GM12874 (cell line): ENCODE results near the gene ZNF462.

ENCODE experiments used
- TF ChIP-seq, protein P1 (sequence below): IDR thresholded peaks from 2 replicates; pipeline ENCODE4 v1.5.1; 2011; ENCODE audit warnings: low read depth, mild to moderate bottlenecking, control low read depth, low read length, moderate library complexity; ENCODE audit not compliant: insufficient read depth

ZNF462 gene

DNA sequence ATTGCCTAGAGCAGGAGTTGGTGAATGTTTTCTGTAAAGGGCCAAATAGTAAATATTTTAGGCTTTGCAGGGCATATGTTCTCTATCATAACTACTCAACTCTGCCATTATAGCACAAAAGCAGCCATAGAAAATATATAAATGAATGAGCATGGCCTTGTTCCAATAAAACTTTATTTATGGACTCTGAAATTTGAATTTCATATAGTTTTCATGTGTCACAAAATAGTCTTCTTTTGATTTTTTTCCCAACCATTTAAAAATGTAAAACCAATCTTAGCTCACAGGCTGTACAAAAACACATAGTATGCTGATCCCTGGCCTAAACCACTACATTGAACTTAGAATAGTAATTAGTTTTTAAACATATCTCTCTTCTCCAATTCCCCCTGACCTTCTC is 179.6 kb downstream of the ZNF462 start:
- TF ChIP-seq, protein P1, sequence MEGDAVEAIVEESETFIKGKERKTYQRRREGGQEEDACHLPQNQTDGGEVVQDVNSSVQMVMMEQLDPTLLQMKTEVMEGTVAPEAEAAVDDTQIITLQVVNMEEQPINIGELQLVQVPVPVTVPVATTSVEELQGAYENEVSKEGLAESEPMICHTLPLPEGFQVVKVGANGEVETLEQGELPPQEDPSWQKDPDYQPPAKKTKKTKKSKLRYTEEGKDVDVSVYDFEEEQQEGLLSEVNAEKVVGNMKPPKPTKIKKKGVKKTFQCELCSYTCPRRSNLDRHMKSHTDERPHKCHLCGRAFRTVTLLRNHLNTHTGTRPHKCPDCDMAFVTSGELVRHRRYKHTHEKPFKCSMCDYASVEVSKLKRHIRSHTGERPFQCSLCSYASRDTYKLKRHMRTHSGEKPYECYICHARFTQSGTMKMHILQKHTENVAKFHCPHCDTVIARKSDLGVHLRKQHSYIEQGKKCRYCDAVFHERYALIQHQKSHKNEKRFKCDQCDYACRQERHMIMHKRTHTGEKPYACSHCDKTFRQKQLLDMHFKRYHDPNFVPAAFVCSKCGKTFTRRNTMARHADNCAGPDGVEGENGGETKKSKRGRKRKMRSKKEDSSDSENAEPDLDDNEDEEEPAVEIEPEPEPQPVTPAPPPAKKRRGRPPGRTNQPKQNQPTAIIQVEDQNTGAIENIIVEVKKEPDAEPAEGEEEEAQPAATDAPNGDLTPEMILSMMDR = no peak

DNA sequence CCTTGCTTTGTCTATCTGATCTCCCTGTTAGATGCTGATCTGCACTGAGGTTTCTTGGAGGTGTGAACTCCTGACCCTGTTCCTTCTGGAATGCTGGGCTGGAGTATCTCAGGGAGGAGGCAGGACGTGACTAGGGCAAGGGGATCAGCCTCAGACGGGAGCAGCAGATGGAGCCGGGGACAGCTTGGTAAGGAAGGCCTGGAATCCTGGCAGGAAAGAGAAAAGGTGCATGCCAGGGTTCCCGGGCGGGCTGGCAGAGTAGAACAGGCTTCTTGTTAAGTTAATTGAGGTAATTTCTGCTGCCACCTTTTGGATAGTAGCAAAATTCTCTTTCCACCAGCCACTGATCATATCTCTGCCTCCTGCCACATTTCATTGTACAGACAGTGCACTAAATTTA is 180.9 kb downstream of the ZNF462 start:
- TF ChIP-seq, protein P1 = no peak

DNA sequence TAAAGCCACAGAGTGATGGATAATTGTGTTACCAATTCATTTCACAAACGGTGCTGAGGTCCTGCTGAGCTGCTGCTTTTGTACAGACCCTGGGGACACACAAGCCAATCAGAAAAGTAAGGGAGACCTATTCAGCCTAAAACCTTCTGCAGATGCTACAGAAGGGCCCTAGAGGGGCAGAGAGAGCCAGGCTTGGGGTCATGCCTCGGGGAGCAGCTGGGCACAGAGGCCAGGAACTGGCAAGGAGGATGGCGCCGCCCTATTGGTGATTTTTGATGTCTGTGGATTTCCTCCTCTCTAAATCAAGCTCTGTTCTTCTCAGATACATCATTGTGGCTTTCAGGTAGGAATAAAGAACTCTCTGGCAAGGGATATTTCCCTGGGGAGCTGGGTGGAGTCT is 181.9 kb downstream of the ZNF462 start:
- TF ChIP-seq, protein P1 = peak; percentile 23; the same call in 1 of the 2 replicates

DNA sequence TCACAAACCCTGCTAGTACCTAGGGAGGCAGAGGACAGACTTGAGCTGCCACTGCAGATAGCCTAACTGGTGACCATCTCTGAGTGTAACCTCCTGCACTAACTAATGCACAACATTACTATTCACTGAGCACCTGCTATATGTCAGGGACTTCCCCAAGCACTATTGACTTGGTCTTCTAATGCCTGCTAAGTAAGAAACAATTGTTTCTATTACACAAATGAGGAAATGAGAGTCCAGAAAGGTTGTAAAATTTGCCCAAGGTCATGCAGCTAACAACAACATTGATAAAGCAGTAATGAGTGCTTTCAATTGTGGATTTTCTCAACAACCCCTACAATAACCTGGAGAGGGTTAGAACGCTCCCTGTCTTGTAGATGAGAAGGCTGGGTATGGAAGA is 183.7 kb downstream of the ZNF462 start:
- TF ChIP-seq, protein P1 = no peak

DNA sequence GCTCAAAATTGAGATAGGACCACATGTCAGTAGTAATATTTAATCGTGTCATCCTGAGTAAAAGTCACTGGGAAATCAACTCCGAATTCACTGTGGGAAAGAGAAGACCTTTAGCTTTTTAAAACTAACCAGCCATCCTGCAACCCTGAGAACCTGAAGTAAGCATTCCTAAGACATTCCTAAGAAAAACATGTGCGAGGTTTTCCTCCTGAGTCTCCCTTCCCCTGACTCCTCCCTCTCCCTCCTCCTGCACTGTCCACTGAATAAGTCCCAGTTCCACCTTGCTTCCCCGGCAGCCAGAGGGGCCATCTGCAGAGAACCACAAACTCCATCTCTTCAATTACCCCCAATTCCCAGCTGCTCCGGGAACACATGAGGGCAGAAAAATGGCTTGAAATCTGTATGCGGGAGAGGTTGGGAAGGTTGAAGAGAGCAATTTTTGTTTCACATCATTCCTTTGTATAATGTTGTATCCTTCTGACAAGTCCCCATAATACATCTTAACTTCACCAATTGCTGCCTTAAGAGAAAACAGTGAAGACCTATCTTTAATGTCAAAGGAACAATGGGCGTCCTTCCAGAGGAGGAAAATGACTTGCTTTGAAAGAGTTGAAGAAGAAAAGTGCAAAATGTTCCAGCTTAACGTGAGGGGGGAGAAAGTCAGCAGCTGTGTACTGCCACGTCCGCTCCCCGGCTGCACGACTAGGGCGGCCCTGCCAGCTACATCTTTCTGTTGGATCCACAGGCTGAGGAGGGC is 186.3 kb downstream of the ZNF462 start:
- TF ChIP-seq, protein P1 = no peak

DNA sequence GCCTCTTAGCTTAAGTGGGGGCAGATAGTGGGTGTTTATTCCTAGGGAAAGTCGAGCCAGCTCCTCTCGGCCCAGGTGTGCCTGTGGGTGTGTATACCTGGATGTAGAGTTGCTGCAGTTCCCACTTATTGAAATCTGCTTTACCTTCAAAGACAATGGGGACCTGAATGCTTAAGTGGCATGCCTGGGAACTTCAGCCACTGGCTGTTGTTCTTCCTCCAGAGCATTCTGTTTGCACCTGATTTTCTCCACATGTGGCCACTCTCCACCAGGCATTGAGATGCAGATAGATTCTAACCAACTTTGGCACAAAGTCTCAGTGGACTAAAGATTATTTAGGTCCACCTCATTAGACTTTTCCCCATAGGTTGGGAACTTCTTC is 186.8 kb downstream of the ZNF462 start:
- TF ChIP-seq, protein P1 = no peak

DNA sequence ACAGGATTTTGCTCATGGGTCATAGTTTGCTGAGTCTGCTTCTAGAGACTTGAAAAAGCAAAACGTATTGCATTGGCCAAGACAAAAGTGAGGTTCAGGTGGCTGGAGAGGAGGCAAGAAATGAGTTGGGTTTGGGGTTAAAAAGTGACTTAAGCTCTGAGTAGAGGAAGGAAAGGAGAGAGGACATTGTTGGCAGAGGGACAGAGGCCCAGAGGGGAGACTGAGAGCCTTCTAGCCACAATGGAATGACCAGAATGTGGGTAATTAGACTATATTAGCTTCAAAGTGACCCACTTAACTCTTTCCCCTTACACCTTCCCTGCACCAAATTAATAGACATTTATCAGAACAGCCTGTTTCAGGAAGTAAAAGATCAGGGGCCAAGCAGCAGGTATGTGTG is 188.4 kb downstream of the ZNF462 start:
- TF ChIP-seq, protein P1 = no peak

DNA sequence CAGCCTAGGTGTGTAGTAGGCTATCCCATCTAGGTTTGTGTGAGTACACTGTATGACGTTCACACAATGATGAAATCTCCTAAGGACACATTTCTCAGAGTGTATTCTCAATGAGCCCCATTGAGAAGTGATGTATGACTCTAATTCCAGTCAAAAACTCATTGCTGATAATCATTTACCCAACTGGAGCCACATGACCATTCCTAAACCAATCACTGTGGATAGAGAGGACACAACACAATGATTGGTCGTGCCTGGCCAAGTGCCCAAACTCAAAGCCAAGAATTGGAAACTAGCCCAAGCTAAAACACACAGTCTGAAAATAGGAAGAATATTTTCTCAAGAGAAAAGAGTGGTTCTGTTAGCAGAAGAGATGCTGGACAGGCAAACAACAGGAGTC is 191.2 kb downstream of the ZNF462 start:
- TF ChIP-seq, protein P1 = no peak
